Effector CD8-positive, alpha-beta T cell (primary cell): ENCODE results near the gene TMEM89.

Experiments
- DNase-seq: peaks from one replicate; lab custom pipeline; 2025; lab: John Stamatoyannopoulos, UW

TMEM89 gene

GRCh38 chr3:48591436-48591835, 30.1 kb downstream of the TMEM89 start:
- DNase-seq, result no peak

GRCh38 chr3:48588230-48588629, 33.3 kb downstream of the TMEM89 start:
- DNase-seq, result no peak

GRCh38 chr3:48587686-48588085, 33.9 kb downstream of the TMEM89 start:
- DNase-seq, result no peak

- DNase-seq, result no peak
Measured at GRCh38 chr3:48585411-48585810, 36.2 kb downstream of the TMEM89 start.

- no peak for DNase-seq
Measured at GRCh38 chr3:48584836-48585235, 36.7 kb downstream of the TMEM89 start.

GRCh38 chr3:48581621-48582481, 39.7 kb downstream of the TMEM89 start:
- no peak for DNase-seq

GRCh38 chr3:48576647-48577046, 44.9 kb downstream of the TMEM89 start:
- DNase-seq, result no peak

- no peak for DNase-seq
Measured at GRCh38 chr3:48575366-48575765, 46.2 kb downstream of the TMEM89 start.

- no peak for DNase-seq
Measured at GRCh38 chr3:48573973-48574585, 47.5 kb downstream of the TMEM89 start.

GRCh38 chr3:48572517-48572916, 49.1 kb downstream of the TMEM89 start:
- DNase-seq, result no peak

GRCh38 chr3:48571938-48572337, 49.6 kb downstream of the TMEM89 start:
- DNase-seq, result no peak
